ENCODE results near the gene NUDT4. TPM values are rescaled to one million over a fixed set of nuclear protein-coding genes. Genes with fewer than 3 reads are reported as not detected.
"Not testable (repeated sequence)": the region's sequence is repeated elsewhere in the genome, so short reads cannot be mapped to it uniquely, and the experiment has no call there.

Gene NUDT4
- polyA plus RNA-seq, 6 donors from 2014 or later, result 50.4 to 81.1 (median 70.4) TPM

- not testable (repeated sequence) for ATAC-seq (ENCODE audit: low read depth in 2 of 2); H3K9me3 Mint-ChIP-seq; H3K27me3 Mint-ChIP-seq; DNase-seq; H3K36me3 Mint-ChIP-seq
- H3K4me1 Mint-ChIP-seq, result peaks cover 50 to 88% (median 79%) of the 10 kb centered on the region in 3 donors
- peak overlapping the region in 5 of 8 donors; percentile 27 to 61 (median 47) for H3K4me3 Mint-ChIP-seq
- H3K27ac Mint-ChIP-seq, result peak overlapping the region in 3 of 6 donors; percentile 8 to 75 (median 56)
Measured at GRCh38 chr12:93432031-93432430, 54.3 kb downstream of the NUDT4 start.

DNA sequence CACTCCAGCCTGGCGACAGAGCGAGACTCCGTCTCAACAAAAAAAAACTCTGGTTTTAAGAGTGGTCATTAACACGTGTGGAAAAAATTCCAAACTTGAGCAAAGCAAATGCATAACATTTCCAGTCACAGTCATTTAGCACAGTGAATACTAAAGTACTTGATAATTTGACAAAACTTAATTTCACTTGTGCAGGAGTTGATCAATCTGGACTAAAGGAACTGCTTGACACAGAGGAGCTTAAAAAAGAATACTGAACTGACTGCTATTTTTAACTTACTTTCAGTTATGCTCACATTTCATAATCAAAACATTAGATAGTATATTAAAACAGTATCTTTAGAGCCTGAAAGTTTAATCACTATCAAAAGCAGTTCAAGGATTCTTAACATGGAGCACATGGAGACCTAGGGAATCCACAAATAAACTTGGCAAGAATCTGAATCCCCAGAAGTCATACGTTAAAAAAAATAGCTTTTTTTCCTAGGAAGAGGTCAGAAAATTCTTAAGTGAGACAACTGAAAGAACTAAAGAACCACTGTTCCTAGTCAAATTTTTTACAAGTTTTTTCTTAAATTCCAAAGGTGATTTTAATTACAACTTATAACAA is 56.6 kb downstream of the NUDT4 start:
- Mint-ChIP-seq H3K27ac (peak overlapping the region in 5 of 6 donors; percentile 52 to 96 (median 79)), H3K4me1 (peaks cover 57 to 89% (median 80%) of the 10 kb centered on the region in 3 donors), H3K27me3 (no peaks in the 10 kb centered on the region), H3K4me3 (peak overlapping the region; percentile 33 to 83 (median 72)), H3K9me3 (no peaks in the 10 kb centered on the region), H3K36me3 (no peaks in the 10 kb centered on the region)
- ATAC-seq (ENCODE audit: low read depth in 2 of 2) (peak in 1 of 2 donors; percentile 19), DNase-seq (no peak)

- ATAC-seq (ENCODE audit: low read depth in 2 of 2) (no peak), DNase-seq (no peak)
- no peaks in the 10 kb centered on the region for H3K9me3 Mint-ChIP-seq
- H3K4me1 Mint-ChIP-seq, result peaks cover 52 to 75% (median 70%) of the 10 kb centered on the region in 3 donors
- H3K36me3 Mint-ChIP-seq, result no peaks in the 10 kb centered on the region
- peak overlapping the region in 6 of 8 donors; percentile 5 to 90 (median 29) for H3K4me3 Mint-ChIP-seq
- H3K27ac Mint-ChIP-seq, result peak overlapping the region in 5 of 6 donors; percentile 29 to 75 (median 61)
- H3K27me3 Mint-ChIP-seq, result no peaks in the 10 kb centered on the region
Measured at GRCh38 chr12:93438266-93439050, 60.7 kb downstream of the NUDT4 start.

DNA sequence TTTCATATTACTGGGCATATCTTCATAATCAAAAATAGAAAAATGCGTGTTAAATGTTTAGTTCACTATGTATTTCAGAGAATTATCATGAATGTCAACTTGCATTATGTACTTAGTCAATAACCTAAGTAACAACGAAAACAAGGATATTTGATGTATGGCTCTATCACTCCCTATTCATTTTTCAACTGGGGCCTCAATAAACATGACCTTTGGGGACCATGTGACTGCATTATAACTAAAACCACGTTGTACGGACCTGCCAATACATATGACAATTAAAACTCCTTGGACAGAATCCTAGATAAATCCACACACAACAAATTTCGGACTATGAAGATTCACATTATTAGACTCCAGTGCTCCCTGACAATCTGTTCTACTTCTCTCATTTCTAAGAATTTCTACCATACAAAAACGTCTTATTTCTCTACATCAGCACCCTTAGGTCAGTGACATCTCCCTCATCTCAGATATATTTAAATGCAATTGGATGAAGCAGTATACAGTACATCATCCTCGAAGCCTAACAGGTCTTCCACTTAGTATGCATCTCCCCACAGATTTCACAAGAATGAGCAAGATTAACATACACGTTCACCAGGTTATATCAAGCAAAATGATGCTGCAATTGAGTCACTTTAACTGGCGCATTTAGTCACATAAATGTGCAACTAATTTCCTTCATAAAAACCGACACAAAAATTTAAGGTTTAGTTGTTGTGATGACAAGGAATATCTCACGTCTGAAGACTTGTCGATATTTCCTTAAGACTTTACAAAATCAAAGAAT is 62.5 kb downstream of the NUDT4 start:
- H3K4me1 Mint-ChIP-seq, result peaks cover 47 to 59% (median 55%) of the 10 kb centered on the region in 3 donors
- ATAC-seq (ENCODE audit: low read depth in 2 of 2) (no peak), DNase-seq (no peak)
- H3K36me3 Mint-ChIP-seq, result no peaks in the 10 kb centered on the region
- H3K4me3 Mint-ChIP-seq, result peak overlapping the region; percentile 89 to 97 (median 94)
- no peaks in the 10 kb centered on the region for H3K9me3 Mint-ChIP-seq
- H3K27me3 Mint-ChIP-seq, result no peaks in the 10 kb centered on the region
- peak overlapping the region; percentile 31 to 98 (median 95) for H3K27ac Mint-ChIP-seq

GRCh38 chr12:93441081-93441616 is 63.4 kb downstream of the NUDT4 start:
- Mint-ChIP-seq H3K9me3 (no peaks in the 10 kb centered on the region), H3K4me1 (peaks cover 45 to 51% (median 50%) of the 10 kb centered on the region in 3 donors), H3K36me3 (no peaks in the 10 kb centered on the region), H3K4me3 (peak overlapping the region; percentile 89 to 97 (median 94)), H3K27me3 (no peaks in the 10 kb centered on the region), H3K27ac (peak overlapping the region; percentile 31 to 98 (median 95))
- no peak for ATAC-seq (ENCODE audit: low read depth in 2 of 2)
- peak; percentile 43 for DNase-seq

DNA sequence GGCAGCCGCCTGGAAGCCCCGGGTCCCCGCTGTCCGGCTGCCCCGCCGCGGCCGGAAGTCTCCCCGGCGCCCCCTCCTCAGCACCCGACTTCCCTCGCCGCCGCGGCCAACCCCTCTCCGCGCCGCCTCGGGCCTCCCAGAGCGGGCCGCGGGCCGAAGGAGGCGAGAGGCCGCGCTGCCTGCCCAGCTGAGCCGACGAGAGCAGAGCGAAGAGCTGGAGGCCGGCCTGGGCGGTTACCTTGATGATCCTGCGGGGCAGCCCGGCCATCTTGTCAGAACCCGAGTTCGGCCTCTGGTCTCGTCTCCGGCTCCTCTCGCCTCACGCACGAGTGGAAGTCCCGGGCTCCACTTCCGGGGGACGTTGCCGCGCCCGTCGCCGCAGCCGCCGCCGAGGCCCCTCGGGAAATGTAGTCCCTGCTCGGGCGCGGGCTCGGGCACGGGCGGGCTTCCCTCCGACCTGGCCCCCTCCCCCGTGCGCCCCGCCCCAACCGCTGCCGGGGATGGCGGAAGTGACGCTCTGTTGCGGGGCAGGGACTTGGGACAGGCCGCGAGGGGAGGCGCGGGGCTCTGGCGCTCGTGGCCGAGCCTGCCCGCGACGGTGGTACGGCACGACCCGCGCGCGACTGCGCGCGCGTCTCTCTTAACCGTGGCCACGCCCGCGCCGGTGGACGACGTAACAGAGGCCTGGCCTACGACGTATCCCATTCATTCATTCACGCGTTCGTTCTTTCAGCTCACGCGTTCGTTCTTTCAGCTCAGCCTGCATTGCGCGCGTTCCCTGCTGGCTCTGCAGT is 64.1 kb downstream of the NUDT4 start, which contains the start of gene UBE2N:
Gene UBE2N (minus strand): TSS at position 331 of the 794 bp plus-strand sequence. CDS start 63 bp downstream, at position 268.
- peak within 1 kb of the TSS; percentile 89 to 99 (median 97) for H3K4me3 Mint-ChIP-seq
- ATAC-seq (ENCODE audit: low read depth in 2 of 2) (peak; percentile 80 to 84), DNase-seq (peak; percentile 99)
- H3K36me3 Mint-ChIP-seq, result no peaks in the 10 kb centered on the region
- H3K4me1 Mint-ChIP-seq, result peaks cover 40 to 45% (median 43%) of the 10 kb centered on the region in 3 donors
- H3K27me3 Mint-ChIP-seq, result no peaks in the 10 kb centered on the region
- H3K27ac Mint-ChIP-seq, result peak within 1 kb of the TSS; percentile 93 to 99 (median 98)
- no peaks in the 10 kb centered on the region for H3K9me3 Mint-ChIP-seq

GRCh38 chr12:93442411-93443340 is 65.0 kb downstream of the NUDT4 start:
- ATAC-seq (ENCODE audit: low read depth in 2 of 2), result no peak
- peak overlapping the region; percentile 93 to 99 (median 98) for H3K27ac Mint-ChIP-seq
- H3K9me3 Mint-ChIP-seq, result no peaks in the 10 kb centered on the region
- DNase-seq, result no peak
- H3K27me3 Mint-ChIP-seq, result no peaks in the 10 kb centered on the region
- peaks cover 32 to 36% (median 35%) of the 10 kb centered on the region in 3 donors for H3K4me1 Mint-ChIP-seq
- H3K4me3 Mint-ChIP-seq, result peak overlapping the region; percentile 89 to 99 (median 97)
- H3K36me3 Mint-ChIP-seq, result no peaks in the 10 kb centered on the region

- H3K4me3 Mint-ChIP-seq, result peak overlapping the region in 3 of 8 donors; percentile 15 to 99 (median 89)
- peak overlapping the region in 2 of 6 donors; percentile 47 to 56 for H3K27ac Mint-ChIP-seq
- H3K36me3 Mint-ChIP-seq, result no peaks in the 10 kb centered on the region
- peaks cover 23 to 33% (median 26%) of the 10 kb centered on the region in 3 donors for H3K4me1 Mint-ChIP-seq
- no peaks in the 10 kb centered on the region for H3K27me3 Mint-ChIP-seq
- no peak for DNase-seq
- no peak for ATAC-seq (ENCODE audit: low read depth in 2 of 2)
- no peaks in the 10 kb centered on the region for H3K9me3 Mint-ChIP-seq
Measured at GRCh38 chr12:93443576-93443975, 65.9 kb downstream of the NUDT4 start.

GRCh38 chr12:93447555-93448290 is 70.0 kb downstream of the NUDT4 start:
- no peaks in the 10 kb centered on the region for H3K36me3 Mint-ChIP-seq
- peaks cover 10 to 21% (median 13%) of the 10 kb centered on the region in 3 donors for H3K4me1 Mint-ChIP-seq
- ATAC-seq (ENCODE audit: low read depth in 2 of 2) (no peak), DNase-seq (no peak)
- no peaks in the 10 kb centered on the region for H3K27me3 Mint-ChIP-seq
- H3K4me3 Mint-ChIP-seq, result no peak overlapping the region
- H3K27ac Mint-ChIP-seq, result no peak overlapping the region
- peaks cover 0 to 2% (median 0%) of the 10 kb centered on the region in 7 donors for H3K9me3 Mint-ChIP-seq

DNA sequence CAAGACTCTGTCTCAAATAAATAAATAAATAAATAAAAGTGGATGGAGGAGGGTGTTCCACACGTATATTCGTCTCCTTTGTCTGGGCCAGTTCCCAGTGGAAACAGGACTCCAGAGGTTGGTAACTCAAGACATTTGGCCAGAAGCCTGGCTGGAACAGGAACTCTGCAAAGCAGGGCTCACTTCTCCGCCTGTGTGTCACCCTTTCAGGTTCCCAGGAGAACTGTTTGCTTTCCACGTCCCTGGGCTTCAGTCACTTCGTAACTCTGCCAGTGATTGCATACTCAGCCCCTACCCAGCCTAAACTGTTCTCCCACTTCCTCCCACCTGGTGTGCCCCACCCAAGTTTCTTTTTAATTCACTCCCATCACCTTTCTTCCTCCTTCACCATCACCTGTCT is 71.1 kb downstream of the NUDT4 start:
- peak overlapping the region in 3 of 8 donors; percentile 18 to 26 (median 22) for H3K4me3 Mint-ChIP-seq
- DNase-seq, result no peak
- ATAC-seq (ENCODE audit: low read depth in 2 of 2), result peak; percentile 28 to 32
- H3K27me3 Mint-ChIP-seq, result no peaks in the 10 kb centered on the region
- H3K36me3 Mint-ChIP-seq, result no peaks in the 10 kb centered on the region
- H3K4me1 Mint-ChIP-seq, result peaks cover 9 to 19% (median 12%) of the 10 kb centered on the region in 3 donors
- H3K9me3 Mint-ChIP-seq, result peaks cover 0 to 2% (median 0%) of the 10 kb centered on the region in 7 donors
- H3K27ac Mint-ChIP-seq, result no peak overlapping the region

- peak overlapping the region in 1 of 6 donors; percentile 71 for H3K27ac Mint-ChIP-seq
- peak overlapping the region in 2 of 8 donors; percentile 18 to 26 for H3K4me3 Mint-ChIP-seq
- ATAC-seq (ENCODE audit: low read depth in 2 of 2), result peak; percentile 92 to 98
Measured at GRCh38 chr12:93449277-93449676, 71.6 kb downstream of the NUDT4 start.

More at GRCh38 chr12:93449277-93449676, 71.6 kb downstream of the NUDT4 start:
- Mint-ChIP-seq H3K27me3 (peaks cover 0 to 3% (median 0%) of the 10 kb centered on the region in 3 donors), H3K9me3 (peaks cover 0 to 2% (median 0%) of the 10 kb centered on the region in 7 donors), H3K36me3 (no peaks in the 10 kb centered on the region), H3K4me1 (peaks cover 9 to 19% (median 12%) of the 10 kb centered on the region in 3 donors)
- DNase-seq, result peak; percentile 25
